Measurements from ENCODE around the gene TRMT112.
"Not testable (repeated sequence)": the region's sequence is repeated elsewhere in the genome, so short reads cannot be mapped to it uniquely, and the experiment has no call there.

TRMT112 gene

DNA sequence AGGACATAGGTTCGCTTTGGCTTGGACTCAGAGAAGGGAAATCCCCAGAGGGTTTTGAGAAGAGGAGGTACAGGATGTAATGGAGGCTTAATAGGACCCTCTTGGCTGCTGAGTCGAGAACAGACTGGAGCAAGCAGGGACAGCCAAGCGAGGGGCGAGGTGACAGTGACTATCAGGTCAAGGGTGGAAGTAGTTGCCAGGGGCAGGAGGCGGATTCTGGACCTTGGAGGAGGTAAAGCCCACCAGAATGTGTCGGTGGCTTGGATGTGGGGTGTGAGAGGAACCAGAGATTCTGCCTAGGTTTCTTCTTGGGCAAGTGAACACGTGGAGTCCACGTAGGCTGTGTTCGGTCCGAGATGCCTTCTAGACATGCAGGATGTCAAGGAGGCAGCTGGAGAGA is 4.4 kb downstream of the TRMT112 start:
- no peak for DNase-seq (ENCODE audit: low read depth)

- DNase-seq (ENCODE audit: low read depth) = not testable (repeated sequence)
Observed at GRCh38 chr11:64307795-64308194, 9.6 kb downstream of the TRMT112 start.

- no peak for DNase-seq (ENCODE audit: low read depth)
Observed at GRCh38 chr11:64306876-64307622, 10.3 kb downstream of the TRMT112 start.

DNA sequence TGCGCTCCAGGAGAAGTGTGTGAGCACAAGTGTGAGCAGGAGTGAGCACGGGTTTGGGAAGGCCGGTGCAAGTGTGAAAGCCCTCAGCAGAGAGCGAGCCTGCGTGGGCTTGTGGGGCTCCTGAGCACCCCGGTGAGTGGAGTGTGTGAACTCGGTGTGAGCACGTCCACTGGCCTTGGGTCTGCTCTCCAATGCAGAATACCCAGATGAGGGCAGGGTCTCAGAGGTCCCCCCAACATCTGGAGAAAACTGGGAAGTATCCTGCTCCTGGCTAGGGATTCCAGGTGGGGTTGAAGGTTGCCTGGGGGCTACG is 10.8 kb downstream of the TRMT112 start:
- DNase-seq (ENCODE audit: low read depth) = no peak

DNA sequence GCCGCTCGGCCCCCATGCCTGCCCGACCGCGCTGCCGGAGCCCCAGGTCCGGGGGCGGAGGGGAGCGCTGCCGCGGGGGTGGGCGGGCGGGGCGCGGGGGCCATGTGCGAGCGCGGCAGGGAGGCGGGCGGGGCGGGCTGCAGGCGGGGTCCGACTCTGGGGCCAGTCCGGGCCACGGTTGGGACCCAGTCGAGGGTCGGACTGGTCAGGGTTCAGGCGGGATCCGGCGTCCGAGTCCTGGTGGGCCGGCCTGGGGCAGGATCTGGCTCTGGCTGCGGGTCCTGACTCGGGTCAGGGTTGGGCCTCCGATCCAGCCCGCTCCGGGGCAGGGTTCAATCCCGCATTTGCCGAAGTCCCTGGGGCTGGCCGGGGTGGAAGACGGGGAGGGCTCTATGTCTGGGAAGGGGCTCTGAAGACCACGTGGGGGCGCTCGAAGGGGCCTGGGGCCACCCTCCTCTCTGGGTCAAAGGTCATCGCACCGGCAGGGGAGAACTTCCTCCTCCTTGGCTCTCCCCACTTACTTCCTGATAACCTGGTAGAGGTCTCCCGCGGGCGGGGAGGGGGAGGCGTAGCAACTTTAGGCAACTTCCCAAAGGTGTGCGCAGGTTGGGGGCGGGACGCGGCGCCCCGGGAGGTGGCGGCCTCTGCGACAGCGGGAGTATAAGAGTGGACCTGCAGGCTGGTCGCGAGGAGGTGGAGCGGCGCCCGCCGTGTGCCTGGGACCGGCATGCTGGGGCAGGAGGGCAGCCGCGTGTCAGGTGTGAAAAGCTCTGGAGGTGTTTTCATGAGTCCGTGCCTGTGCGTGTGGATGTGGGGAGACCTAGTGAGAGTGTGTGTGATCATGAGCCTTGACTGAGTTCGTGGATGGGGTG is 11.4 kb downstream of the TRMT112 start:
- no peak for DNase-seq (ENCODE audit: low read depth)

DNA sequence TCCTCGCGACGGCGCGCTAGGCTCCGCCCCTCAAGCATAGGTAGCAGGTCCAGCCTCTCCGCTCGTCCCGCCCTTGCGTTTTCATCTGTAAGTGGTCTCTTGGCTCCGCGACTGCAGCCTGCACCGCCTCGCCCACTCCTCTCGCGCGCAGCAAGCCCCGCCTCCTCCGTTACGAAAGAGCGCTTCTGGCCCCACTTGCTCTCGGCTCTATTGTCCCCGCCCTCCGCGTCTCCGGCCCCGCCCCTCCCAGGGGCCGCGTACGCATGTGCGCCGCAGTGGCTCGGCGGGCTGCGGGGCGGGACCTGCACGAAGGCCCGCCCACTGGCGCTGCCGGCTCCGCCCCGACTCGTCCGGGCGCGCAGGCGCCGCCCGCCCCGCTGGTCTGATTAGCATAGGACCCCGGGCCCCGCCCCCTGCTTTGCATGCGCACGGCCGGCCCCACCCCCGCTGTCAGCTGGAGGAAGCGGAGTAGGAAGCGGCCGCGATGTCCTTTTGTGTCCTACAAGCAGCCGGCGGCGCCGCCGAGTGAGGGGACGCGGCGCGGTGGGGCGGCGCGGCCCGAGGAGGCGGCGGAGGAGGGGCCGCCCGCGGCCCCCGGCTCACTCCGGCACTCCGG is 12.2 kb downstream of the TRMT112 start, which contains the start of gene ESRRA:
Gene ESRRA (plus strand): TSS at position 450 of the 616 bp plus-strand sequence. CDS start 1,656 bp downstream, outside the sequence.
- peak; percentile 78 for DNase-seq (ENCODE audit: low read depth)

DNA sequence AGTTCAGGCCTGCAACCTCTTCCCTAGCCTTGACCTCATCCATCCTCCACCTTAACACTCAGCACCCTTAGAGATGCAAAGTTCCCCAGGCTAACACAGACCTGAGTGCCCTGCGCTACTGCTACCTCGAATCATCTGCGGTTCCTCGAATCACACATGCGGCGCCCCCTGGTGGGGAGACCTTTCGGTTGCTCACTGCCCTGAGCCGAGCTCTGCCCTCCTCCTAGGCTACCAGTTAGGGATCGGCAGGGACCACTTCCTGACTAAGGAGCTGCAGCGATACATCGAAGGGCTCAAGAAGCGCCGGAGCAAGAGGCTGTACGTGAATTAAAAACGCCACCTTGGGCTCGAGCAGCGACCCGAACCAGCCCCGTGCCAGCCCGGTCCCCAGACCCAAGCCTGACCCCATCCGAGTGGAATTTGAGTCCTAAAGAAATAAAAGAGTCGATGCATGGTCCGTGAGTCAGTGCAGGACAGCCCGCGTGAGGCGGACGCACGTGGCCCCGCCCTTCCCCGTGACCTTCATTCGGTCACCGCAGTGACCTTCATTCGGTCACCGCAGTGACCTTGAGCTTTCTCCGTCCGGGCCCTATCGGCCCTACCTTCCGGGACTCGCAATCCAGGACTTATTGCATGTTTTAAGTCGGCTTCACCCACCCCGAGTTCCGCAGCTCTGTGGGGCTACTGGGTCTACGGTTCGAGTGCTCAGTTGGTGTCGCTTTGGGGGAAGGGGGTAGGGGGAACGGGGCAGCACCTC is 12.9 kb downstream of the TRMT112 start:
- DNase-seq (ENCODE audit: low read depth) = peak; percentile 67

- no peak for DNase-seq (ENCODE audit: low read depth)
Observed at GRCh38 chr11:64304032-64304315, 13.4 kb downstream of the TRMT112 start.

GRCh38 chr11:64303109-64304031 is 14.0 kb downstream of the TRMT112 start:
- DNase-seq (ENCODE audit: low read depth) = no peak

- no peak for DNase-seq (ENCODE audit: low read depth)
Observed at GRCh38 chr11:64299847-64300648, 17.3 kb downstream of the TRMT112 start, which contains the start of gene CATSPERZ. TSS of gene CATSPERZ (plus strand) at chr11:64300358. CDS start at chr11:64300411, 53 bp downstream.

- no peak for DNase-seq (ENCODE audit: low read depth)
Observed at GRCh38 chr11:64298966-64299846, 18.2 kb downstream of the TRMT112 start.

GRCh38 chr11:64297699-64298358 is 19.5 kb downstream of the TRMT112 start:
- DNase-seq (ENCODE audit: low read depth) = no peak

- no peak for DNase-seq (ENCODE audit: low read depth)
Observed at GRCh38 chr11:64296830-64297698, 20.3 kb downstream of the TRMT112 start.

GRCh38 chr11:64296236-64296635 is 21.1 kb downstream of the TRMT112 start:
- no peak for DNase-seq (ENCODE audit: low read depth)

GRCh38 chr11:64295760-64296159 is 21.6 kb downstream of the TRMT112 start:
- DNase-seq (ENCODE audit: low read depth) = no peak

- DNase-seq (ENCODE audit: low read depth) = no peak
Observed at GRCh38 chr11:64294774-64295173, 22.6 kb downstream of the TRMT112 start.

DNA sequence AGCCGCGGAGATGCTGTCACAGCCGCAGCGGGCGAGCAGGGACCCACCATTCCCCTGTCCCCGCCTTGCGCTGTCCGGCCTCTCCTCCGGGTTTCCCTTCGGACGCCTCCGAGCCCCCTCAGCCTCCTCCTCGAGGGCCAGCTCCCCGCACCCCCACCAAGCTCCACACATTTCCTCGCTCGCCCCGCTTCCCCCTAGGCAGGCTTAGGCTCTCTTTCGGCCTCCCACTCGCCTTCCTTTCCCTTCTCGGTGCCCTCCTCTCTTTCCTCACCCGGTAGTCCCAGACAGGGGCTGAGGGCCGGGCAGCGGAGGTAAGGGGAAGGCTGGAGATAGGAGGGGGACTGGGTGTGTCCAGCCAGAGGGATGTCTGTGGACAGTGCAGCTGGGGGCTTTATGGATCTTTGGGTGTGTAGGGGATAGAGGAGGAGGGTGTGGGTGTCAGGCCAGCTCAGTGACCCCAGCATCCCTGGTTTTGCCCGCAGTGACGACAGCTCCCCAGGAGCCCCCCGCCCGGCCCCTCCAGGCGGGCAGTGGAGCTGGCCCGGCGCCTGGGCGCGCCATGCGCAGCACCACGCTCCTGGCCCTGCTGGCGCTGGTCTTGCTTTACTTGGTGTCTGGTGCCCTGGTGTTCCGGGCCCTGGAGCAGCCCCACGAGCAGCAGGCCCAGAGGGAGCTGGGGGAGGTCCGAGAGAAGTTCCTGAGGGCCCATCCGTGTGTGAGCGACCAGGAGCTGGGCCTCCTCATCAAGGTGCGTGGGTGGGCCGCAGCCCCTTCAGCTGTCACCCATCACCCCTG is 24.7 kb downstream of the TRMT112 start:
- no peak for DNase-seq (ENCODE audit: low read depth)

Measured in HS-5 (cell line).